ENCODE data around the gene UNC5B.

The UNC5B gene

DNA sequence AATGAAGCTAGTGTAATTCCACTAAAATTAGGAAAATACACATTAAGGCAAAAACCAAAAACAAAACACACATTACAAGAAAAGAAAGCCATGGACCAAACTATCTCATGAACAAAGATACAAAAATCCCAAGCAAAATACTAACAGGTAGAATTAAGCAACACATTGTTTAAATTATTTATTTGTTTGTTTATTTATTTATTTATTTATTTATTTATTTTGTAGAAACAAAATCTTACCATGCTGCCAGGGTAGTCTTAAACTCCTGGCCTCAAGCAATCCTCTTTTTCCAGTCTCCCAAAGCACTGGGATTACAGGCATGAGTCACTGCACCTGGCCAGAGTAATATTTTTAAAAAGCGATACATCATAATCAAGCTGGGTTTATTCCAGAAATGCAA is 99.8 kb downstream of the UNC5B start:
- DNase-seq (ENCODE audit: low read depth) = no peak
- TF ChIP-seq, protein P1, sequence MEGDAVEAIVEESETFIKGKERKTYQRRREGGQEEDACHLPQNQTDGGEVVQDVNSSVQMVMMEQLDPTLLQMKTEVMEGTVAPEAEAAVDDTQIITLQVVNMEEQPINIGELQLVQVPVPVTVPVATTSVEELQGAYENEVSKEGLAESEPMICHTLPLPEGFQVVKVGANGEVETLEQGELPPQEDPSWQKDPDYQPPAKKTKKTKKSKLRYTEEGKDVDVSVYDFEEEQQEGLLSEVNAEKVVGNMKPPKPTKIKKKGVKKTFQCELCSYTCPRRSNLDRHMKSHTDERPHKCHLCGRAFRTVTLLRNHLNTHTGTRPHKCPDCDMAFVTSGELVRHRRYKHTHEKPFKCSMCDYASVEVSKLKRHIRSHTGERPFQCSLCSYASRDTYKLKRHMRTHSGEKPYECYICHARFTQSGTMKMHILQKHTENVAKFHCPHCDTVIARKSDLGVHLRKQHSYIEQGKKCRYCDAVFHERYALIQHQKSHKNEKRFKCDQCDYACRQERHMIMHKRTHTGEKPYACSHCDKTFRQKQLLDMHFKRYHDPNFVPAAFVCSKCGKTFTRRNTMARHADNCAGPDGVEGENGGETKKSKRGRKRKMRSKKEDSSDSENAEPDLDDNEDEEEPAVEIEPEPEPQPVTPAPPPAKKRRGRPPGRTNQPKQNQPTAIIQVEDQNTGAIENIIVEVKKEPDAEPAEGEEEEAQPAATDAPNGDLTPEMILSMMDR (IDR thresholded peaks at IDR 0.05; ENCODE audit: control insufficient read depth, extremely low read depth, insufficient read depth) = no peak
- no peak overlapping the region for H3K4me3 ChIP-seq (ENCODE audit: low read depth, low read length)

GRCh38 chr10:71312811-71313789 is 100.7 kb downstream of the UNC5B start:
- TF ChIP-seq, protein P1 (IDR thresholded peaks at IDR 0.05; ENCODE audit: control insufficient read depth, extremely low read depth, insufficient read depth) = no peak
- peak; percentile 11 for DNase-seq (ENCODE audit: low read depth)
- H3K4me3 ChIP-seq (ENCODE audit: low read depth, low read length) = no peak overlapping the region

DNA sequence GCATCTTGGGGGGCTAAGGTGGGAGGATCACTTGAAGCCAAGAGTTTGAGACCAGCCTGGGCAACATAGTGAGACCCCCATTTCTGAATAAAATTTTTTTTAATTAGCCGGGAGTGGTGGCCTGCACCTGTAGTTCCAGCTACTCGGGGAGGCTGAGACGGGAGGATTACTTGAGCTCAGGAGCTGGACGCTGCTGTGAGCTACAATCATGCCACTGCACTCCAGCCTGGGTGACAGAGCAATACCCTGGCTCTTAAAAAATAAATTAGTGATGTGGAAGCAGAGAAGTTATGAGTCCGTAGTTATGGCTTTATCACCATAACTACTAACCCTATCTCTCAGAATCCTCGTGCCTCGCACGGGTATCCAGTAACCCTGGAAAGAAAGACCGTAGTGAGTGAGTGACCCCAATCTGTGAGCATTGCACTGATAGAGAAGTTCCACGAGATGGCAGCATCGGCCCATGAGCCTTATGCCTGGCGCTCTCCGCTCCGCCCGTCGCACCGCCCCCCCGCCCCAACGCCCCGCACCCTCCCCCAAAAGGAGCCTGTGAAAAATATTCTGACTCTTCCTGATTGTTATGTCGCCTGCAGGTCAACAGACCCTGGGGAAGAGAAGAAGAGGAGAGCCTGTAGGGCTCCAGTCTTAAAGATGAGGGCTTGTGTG is 101.8 kb downstream of the UNC5B start:
- no peak overlapping the region for H3K4me3 ChIP-seq (ENCODE audit: low read depth, low read length)
- DNase-seq (ENCODE audit: low read depth) = no peak
- TF ChIP-seq, protein P1 (IDR thresholded peaks at IDR 0.05; ENCODE audit: control insufficient read depth, extremely low read depth, insufficient read depth) = peak; percentile 80

GRCh38 chr10:71314694-71315225 is 102.4 kb downstream of the UNC5B start:
- TF ChIP-seq, protein P1 (IDR thresholded peaks at IDR 0.05; ENCODE audit: control insufficient read depth, extremely low read depth, insufficient read depth) = no peak
- no peak for DNase-seq (ENCODE audit: low read depth)
- H3K4me3 ChIP-seq (ENCODE audit: low read depth, low read length) = no peak overlapping the region

GRCh38 chr10:71316056-71316785 is 103.9 kb downstream of the UNC5B start:
- no peak for DNase-seq (ENCODE audit: low read depth)
- TF ChIP-seq, protein P1 (IDR thresholded peaks at IDR 0.05; ENCODE audit: control insufficient read depth, extremely low read depth, insufficient read depth) = no peak

DNA sequence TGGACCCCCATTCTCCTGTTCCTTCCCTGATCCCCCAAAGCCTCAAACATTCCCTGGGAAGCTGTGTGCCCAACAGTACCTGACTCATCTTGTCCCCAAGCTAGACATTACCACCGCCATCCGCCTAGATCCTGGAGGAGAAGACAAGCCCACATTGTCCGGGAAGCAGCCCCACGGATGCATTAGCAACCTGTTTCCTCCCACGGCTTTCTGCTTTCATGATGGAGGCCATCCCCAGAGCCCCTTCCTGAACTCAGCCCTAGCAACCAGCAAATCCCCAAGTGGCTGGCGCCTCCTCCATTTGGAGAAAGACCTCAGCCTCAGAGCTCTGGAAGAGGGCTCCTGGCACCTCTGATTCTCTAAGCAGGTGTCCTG is 104.4 kb downstream of the UNC5B start:
- no peak for DNase-seq (ENCODE audit: low read depth)
- TF ChIP-seq, protein P1 (IDR thresholded peaks at IDR 0.05; ENCODE audit: control insufficient read depth, extremely low read depth, insufficient read depth) = no peak
- H3K4me3 ChIP-seq (ENCODE audit: low read depth, low read length) = no peak overlapping the region

More at GRCh38 chr10:71316056-71316785, 103.9 kb downstream of the UNC5B start:
- H3K4me3 ChIP-seq (ENCODE audit: low read depth, low read length) = no peak overlapping the region

Measured in LNCaP clone FGC (cell line).